ENCODE results near the gene SLC38A10. TPM values are rescaled to one million over a fixed set of nuclear protein-coding genes. Genes with fewer than 3 reads are reported as not detected.

Gene SLC38A10
- polyA plus RNA-seq, 1 of the 3 experiments (the other 2 are of a cell fraction): 82.2 TPM

- Histone ChIP-seq H3K9me3 (no peaks in the 10 kb centered on the region), H3F3A (replicated peaks; ENCODE audit: insufficient read depth) (peaks cover 11% of the 10 kb centered on the region), H3K4me1 (ENCODE audit: control insufficient read depth in 1 of 2, insufficient read depth in 2 of 2, low read depth in 1 of 2, low read length in 1 of 2) (peaks cover 8 to 92% of the 10 kb centered on the region in 2 experiments), H3K27me3 (ENCODE audit: insufficient read depth) (no peaks in the 10 kb centered on the region), H3K9ac (no peak overlapping the region), H3K9me2 (no peaks in the 10 kb centered on the region), H3K36me3 (replicated peaks in 1 of 2; ENCODE audit: control insufficient read depth in 1 of 2, insufficient read depth in 2 of 2, low read length in 1 of 2) (no peaks in the 10 kb centered on the region), H2AFZ (ENCODE audit: low read depth) (no peak overlapping the region), H3K4me3 (ENCODE audit: low read depth in 2 of 2, low read length in 1 of 2) (no peak overlapping the region), H4K20me1 (ENCODE audit: insufficient read depth) (peaks cover 26% of the 10 kb centered on the region), H3K27ac (ENCODE audit: low read depth in 2 of 2, low read length in 1 of 2) (peak overlapping the region in 1 of 2 experiments; percentile 11; a peak in 1 of 4 replicates), H3K79me2 (ENCODE audit: insufficient read depth) (peaks cover 12% of the 10 kb centered on the region; the same call in 1 of the 2 replicates), H3K4me2 (no peak overlapping the region)
- no peak for DNase-seq
- WGBS (ENCODE audit: low lambda C conversion rate): 84% methylated on average over 10 of the region's 12 CpGs
- POLR2A ChIA-PET: interaction anchor here (1.3 to 5.2 kb wide), 2 partner anchors 10 to 24 kb away, joined by 4 to 37 read pairs; no protein-coding TSS in a partner anchor
- CTCF ChIA-PET: interaction anchor here (0.6 to 2.1 kb wide), 13 partner anchors 11 to 150 kb away, joined by 3 to 13 read pairs (median 3); partner anchors contain the start of gene BAHCC1
- TF ChIP-seq, protein P1, sequence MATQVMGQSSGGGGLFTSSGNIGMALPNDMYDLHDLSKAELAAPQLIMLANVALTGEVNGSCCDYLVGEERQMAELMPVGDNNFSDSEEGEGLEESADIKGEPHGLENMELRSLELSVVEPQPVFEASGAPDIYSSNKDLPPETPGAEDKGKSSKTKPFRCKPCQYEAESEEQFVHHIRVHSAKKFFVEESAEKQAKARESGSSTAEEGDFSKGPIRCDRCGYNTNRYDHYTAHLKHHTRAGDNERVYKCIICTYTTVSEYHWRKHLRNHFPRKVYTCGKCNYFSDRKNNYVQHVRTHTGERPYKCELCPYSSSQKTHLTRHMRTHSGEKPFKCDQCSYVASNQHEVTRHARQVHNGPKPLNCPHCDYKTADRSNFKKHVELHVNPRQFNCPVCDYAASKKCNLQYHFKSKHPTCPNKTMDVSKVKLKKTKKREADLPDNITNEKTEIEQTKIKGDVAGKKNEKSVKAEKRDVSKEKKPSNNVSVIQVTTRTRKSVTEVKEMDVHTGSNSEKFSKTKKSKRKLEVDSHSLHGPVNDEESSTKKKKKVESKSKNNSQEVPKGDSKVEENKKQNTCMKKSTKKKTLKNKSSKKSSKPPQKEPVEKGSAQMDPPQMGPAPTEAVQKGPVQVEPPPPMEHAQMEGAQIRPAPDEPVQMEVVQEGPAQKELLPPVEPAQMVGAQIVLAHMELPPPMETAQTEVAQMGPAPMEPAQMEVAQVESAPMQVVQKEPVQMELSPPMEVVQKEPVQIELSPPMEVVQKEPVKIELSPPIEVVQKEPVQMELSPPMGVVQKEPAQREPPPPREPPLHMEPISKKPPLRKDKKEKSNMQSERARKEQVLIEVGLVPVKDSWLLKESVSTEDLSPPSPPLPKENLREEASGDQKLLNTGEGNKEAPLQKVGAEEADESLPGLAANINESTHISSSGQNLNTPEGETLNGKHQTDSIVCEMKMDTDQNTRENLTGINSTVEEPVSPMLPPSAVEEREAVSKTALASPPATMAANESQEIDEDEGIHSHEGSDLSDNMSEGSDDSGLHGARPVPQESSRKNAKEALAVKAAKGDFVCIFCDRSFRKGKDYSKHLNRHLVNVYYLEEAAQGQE (IDR thresholded peaks at IDR 0.05; ENCODE audit: low read depth, low read length): no peak
- TF ChIP-seq YY1 (IDR thresholded peaks at IDR 0.05; ENCODE audit: low read depth) (no peak), NRF1 (IDR thresholded peaks at IDR 0.05; ENCODE audit: low read depth, low read length) (no peak), RFX5 (IDR thresholded peaks at IDR 0.05; ENCODE audit: low read length) (no peak), SMC3 (IDR thresholded peaks at IDR 0.05; ENCODE audit: low read depth, low read length) (no peak), FOXM1 (IDR thresholded peaks at IDR 0.05; ENCODE audit: low read depth) (no peak), TAF1 (IDR thresholded peaks at IDR 0.05; ENCODE audit: borderline replicate concordance, low read depth, low read length) (no peak), RAD21 (IDR thresholded peaks at IDR 0.05; ENCODE audit: low read length) (no peak)
Observed at GRCh38 chr17:81334391-81334901, 39.3 kb upstream of the SLC38A10 start.

DNA sequence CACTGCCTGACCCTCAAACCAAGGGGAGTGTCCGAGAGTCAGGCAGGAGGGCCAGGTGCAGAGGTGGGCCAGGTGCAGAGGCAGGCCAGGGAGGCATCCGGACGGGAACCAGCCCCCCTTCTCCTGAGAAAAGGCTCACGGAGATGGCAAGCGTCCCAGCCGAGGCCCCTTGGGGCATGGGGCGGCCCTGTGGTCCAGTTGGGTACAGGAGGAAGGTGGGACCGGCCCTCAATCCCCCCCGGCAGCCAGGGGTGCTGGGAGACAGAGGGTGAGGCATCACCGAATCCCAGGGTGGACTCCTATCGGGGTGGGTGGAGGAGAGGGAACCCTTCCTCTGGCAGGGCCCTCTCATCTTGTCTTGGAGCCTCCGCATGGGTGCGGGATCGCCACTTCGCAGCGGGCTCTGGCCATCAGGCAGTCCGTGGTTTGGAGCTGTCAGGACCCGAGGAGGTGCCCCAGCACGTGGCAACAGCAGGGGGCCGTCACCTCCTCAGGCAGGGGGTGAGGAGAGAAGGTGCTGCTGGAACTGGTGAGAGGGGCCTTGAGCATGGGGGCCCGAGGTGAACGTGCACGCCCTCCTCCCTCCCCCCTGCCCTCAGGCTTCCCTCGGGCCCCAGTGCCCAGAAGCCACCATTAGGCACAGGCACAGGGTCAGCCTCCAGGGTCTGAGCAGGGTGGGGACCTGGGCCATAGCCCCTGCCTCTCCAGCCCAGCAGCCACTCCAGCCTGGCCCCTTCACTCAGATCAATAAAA, 38.7 kb upstream of the SLC38A10 start:
- Histone ChIP-seq H3K27me3 (ENCODE audit: insufficient read depth) (no peaks in the 10 kb centered on the region), H3F3A (replicated peaks; ENCODE audit: insufficient read depth) (peaks cover 15% of the 10 kb centered on the region), H3K27ac (ENCODE audit: low read depth in 2 of 2, low read length in 1 of 2) (no peak overlapping the region; a peak in 1 of 4 replicates), H4K20me1 (ENCODE audit: insufficient read depth) (peaks cover 20% of the 10 kb centered on the region), H3K79me2 (ENCODE audit: insufficient read depth) (0 out of 2 replicates have a peak, but pooled peaks cover 6% of the 10 kb centered on the region), H3K9me2 (no peaks in the 10 kb centered on the region), H3K4me1 (ENCODE audit: control insufficient read depth in 1 of 2, insufficient read depth in 2 of 2, low read depth in 1 of 2, low read length in 1 of 2) (peaks cover 15 to 92% of the 10 kb centered on the region in 2 experiments), H2AFZ (ENCODE audit: low read depth) (no peak overlapping the region), H3K9me3 (no peaks in the 10 kb centered on the region), H3K4me2 (no peak overlapping the region), H3K4me3 (ENCODE audit: low read depth in 2 of 2, low read length in 1 of 2) (no peak overlapping the region), H3K9ac (no peak overlapping the region), H3K36me3 (replicated peaks in 1 of 2; ENCODE audit: control insufficient read depth in 1 of 2, insufficient read depth in 2 of 2, low read length in 1 of 2) (no peaks in the 10 kb centered on the region)
- ChIA-PET POLR2A (interaction anchor here (1.3 kb wide), 1 partner anchor 10 kb away, joined by 4 read pairs; no protein-coding TSS in a partner anchor), CTCF (interaction anchor here (1.0 to 15.7 kb wide), 12 partner anchors 10 to 151 kb away, joined by 3 to 295 read pairs (median 4); partner anchors contain the start of gene BAHCC1)
- no peak for DNase-seq
- 87% methylated on average over 20 of the region's 24 CpGs for WGBS (ENCODE audit: low lambda C conversion rate)
- TF ChIP-seq MXI1 (IDR thresholded peaks at IDR 0.05; ENCODE audit: low read depth, low read length): no peak
- TF ChIP-seq MEF2A (IDR thresholded peaks at IDR 0.05; ENCODE audit: borderline replicate concordance, low read depth): no peak
- TF ChIP-seq TEAD4 (IDR thresholded peaks at IDR 0.05; ENCODE audit: borderline replicate concordance, insufficient read depth): no peak
- TF ChIP-seq GATA2 (CRISPR knock-in tag; IDR thresholded peaks at IDR 0.05): no peak
- TF ChIP-seq, protein P2, sequence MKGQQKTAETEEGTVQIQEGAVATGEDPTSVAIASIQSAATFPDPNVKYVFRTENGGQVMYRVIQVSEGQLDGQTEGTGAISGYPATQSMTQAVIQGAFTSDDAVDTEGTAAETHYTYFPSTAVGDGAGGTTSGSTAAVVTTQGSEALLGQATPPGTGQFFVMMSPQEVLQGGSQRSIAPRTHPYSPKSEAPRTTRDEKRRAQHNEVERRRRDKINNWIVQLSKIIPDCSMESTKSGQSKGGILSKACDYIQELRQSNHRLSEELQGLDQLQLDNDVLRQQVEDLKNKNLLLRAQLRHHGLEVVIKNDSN (IDR thresholded peaks at IDR 0.05; ENCODE audit: borderline replicate concordance, low read depth): no peak
- no peak for TF ChIP-seq ZBTB33 (IDR thresholded peaks at IDR 0.05; ENCODE audit: borderline replicate concordance, low read depth)
- no peak for TF ChIP-seq PBX3 (IDR thresholded peaks at IDR 0.05)
- TF ChIP-seq EP300 (IDR thresholded peaks at IDR 0.05; ENCODE audit: borderline replicate concordance in 1 of 2, low read depth in 1 of 2, low read length in 1 of 2): no peak

Data from SK-N-SH (cell line).